ENCODE data around the gene SNAPC5. TPM values are rescaled to one million over a fixed set of nuclear protein-coding genes. Genes with fewer than 3 reads are reported as not detected.
"Not testable (repeated sequence)": the region's sequence is repeated elsewhere in the genome, so short reads cannot be mapped to it uniquely, and the experiment has no call there.

Gene SNAPC5
- total RNA-seq, 1 experiment from 2014 or later = 24.6 TPM

DNA sequence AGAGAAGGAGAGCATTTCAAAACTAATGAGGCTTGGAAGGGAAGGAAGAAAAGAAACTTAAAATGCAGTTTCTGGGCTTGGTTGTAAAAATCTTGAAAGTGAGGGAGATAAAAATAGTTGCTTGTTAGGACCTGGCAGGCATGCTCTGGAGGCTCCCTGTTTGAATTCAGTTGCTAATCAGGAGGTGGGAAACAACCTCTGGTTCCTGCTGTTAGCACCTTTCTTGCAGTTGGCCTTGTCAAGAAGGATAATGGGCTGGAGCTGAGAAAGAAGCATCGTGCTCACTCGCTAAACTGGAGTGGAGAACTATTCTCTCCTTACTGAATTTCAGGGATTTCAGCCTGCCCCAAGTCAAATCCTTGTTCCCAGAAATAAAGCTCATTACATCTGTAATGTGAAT is 23.4 kb downstream of the SNAPC5 start:
- H3K4me1 Mint-ChIP-seq (ENCODE audit: insufficient read depth, unreplicated experiment) = no peaks in the 10 kb centered on the region
- intact Hi-C loops (cut with micrococcal nuclease) = no loop called here
- ChIA-PET POLR2A (interaction anchor here (0.5 kb wide), 1 partner anchor 122 kb away, joined by 3 read pairs; no protein-coding TSS in a partner anchor), CTCF (interaction anchor here (0.7 to 1.6 kb wide), 3 partner anchors 14 to 87 kb away, joined by 3 to 5 read pairs (median 3); partner anchors contain the start of gene MAP2K1)
- no peak for DNase-seq (ENCODE audit: unreplicated experiment)
- H3K9me3 Mint-ChIP-seq (ENCODE audit: unreplicated experiment) = no peaks in the 10 kb centered on the region
- H3K27ac Mint-ChIP-seq (ENCODE audit: low read depth, unreplicated experiment) = no peak overlapping the region
- no TSS peak for BruUV-seq (replicated peaks)
- TF ChIP-seq, protein P1, sequence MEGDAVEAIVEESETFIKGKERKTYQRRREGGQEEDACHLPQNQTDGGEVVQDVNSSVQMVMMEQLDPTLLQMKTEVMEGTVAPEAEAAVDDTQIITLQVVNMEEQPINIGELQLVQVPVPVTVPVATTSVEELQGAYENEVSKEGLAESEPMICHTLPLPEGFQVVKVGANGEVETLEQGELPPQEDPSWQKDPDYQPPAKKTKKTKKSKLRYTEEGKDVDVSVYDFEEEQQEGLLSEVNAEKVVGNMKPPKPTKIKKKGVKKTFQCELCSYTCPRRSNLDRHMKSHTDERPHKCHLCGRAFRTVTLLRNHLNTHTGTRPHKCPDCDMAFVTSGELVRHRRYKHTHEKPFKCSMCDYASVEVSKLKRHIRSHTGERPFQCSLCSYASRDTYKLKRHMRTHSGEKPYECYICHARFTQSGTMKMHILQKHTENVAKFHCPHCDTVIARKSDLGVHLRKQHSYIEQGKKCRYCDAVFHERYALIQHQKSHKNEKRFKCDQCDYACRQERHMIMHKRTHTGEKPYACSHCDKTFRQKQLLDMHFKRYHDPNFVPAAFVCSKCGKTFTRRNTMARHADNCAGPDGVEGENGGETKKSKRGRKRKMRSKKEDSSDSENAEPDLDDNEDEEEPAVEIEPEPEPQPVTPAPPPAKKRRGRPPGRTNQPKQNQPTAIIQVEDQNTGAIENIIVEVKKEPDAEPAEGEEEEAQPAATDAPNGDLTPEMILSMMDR (IDR thresholded peaks at IDR 0.05; ENCODE audit: unreplicated experiment) = no peak
- no peaks in the 10 kb centered on the region for H3K27me3 Mint-ChIP-seq (ENCODE audit: insufficient read depth, unreplicated experiment)
- peaks cover 21% of the 10 kb centered on the region for H3K36me3 Mint-ChIP-seq (ENCODE audit: insufficient read depth, unreplicated experiment)
- no peak overlapping the region for H3K4me3 Mint-ChIP-seq (ENCODE audit: unreplicated experiment)

DNA sequence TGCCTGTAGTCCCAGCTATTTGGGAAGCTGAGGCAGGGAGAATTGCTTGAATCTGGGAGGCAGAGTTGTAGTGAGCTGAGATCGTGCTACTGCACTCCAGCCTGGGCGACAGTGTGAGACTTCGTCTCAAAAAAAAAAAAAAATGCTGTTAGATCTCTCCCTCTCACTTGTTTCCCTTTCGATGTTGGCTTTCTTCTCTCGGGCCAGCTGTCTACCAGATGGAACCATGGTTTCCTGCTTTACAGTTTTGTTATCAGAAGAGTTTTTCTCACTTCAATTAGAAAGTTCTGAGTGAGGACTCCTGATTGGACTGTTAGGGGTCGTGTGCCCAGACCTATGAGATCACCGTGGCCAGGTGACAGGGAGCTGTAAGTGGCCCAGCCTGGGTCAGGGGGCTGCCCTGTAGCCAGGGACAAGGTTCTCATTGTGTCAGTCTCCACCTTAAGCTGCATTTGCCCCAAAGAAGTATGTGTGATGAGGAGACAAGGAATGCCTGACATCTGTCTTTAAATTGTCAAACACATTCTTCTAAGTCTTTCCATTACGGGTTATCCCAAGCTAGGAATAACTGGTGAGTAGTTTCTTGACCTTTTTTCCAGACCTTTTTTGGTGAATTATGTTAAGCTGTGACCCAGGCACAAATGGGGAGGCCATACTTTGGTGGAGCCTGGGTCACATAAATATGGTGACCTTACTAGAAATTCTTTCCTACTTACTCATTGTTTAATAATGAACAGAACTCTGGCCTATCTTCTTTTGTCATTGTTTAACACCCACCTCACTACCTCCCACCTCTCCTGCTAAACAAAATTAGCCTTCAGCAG is 25.2 kb downstream of the SNAPC5 start:
- no peaks in the 10 kb centered on the region for H3K27me3 Mint-ChIP-seq (ENCODE audit: insufficient read depth, unreplicated experiment)
- TF ChIP-seq, protein P1 (IDR thresholded peaks at IDR 0.05; ENCODE audit: unreplicated experiment) = no peak
- DNase-seq (ENCODE audit: unreplicated experiment) = no peak
- peak overlapping the region; percentile 51 for H3K27ac Mint-ChIP-seq (ENCODE audit: low read depth, unreplicated experiment)
- ChIA-PET CTCF (interaction anchor here (1.1 to 2.3 kb wide), 2 partner anchors 26 to 85 kb away, joined by 5 to 17 read pairs; partner anchors contain the start of gene SNAPC5), POLR2A (interaction anchor here (0.8 to 1.7 kb wide), 2 partner anchors 13 to 33 kb away, joined by 4 to 7 read pairs; partner anchors contain the start of gene ZWILCH)
- intact Hi-C loops (cut with micrococcal nuclease) = no loop called here
- no peaks in the 10 kb centered on the region for H3K9me3 Mint-ChIP-seq (ENCODE audit: unreplicated experiment)
- no TSS peak for BruUV-seq (replicated peaks)
- no peaks in the 10 kb centered on the region for H3K4me1 Mint-ChIP-seq (ENCODE audit: insufficient read depth, unreplicated experiment)
- H3K36me3 Mint-ChIP-seq (ENCODE audit: insufficient read depth, unreplicated experiment) = peaks cover 24% of the 10 kb centered on the region
- H3K4me3 Mint-ChIP-seq (ENCODE audit: unreplicated experiment) = no peak overlapping the region

DNA sequence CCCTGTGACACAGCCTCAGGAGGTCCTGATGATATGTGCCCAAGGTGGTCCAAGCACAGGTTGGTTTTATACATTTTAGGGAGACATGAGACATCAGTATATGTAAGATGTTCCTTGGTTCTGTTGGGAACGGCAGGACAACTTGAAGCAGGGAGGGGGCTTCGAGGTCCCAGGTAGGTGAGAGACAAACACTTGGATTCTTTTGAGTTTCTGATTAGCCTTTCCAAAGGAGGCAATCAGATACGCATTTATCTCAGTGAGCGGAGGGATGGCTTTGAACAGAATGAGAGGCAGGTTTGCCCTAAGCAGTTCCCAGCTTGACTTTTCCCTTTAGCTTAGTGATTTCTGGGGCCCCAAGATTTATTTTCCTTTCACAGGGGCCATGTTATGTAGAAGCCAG is 26.7 kb downstream of the SNAPC5 start:
- DNase-seq (ENCODE audit: unreplicated experiment); H3K9me3 Mint-ChIP-seq (ENCODE audit: unreplicated experiment); H3K27ac Mint-ChIP-seq (ENCODE audit: low read depth, unreplicated experiment); intact Hi-C loops (cut with micrococcal nuclease); BruUV-seq (replicated peaks); H3K27me3 Mint-ChIP-seq (ENCODE audit: insufficient read depth, unreplicated experiment); H3K4me3 Mint-ChIP-seq (ENCODE audit: unreplicated experiment); H3K4me1 Mint-ChIP-seq (ENCODE audit: insufficient read depth, unreplicated experiment): not testable (repeated sequence)
- CTCF ChIA-PET = interaction anchor here (0.6 to 2.3 kb wide), 3 partner anchors 27 to 468 kb away, joined by 3 to 17 read pairs (median 5); partner anchors contain the start of gene SNAPC5
- peaks cover 24% of the 10 kb centered on the region for H3K36me3 Mint-ChIP-seq (ENCODE audit: insufficient read depth, unreplicated experiment)
- POLR2A ChIA-PET = interaction anchor here (1.3 to 1.7 kb wide), 2 partner anchors 34 to 84 kb away, joined by 3 to 4 read pairs; partner anchors contain the start of genes MAP2K1 and ZWILCH

GRCh38 chr15:66467162-66468040 is 30.2 kb downstream of the SNAPC5 start:
- intact Hi-C loops (cut with micrococcal nuclease); H3K27ac Mint-ChIP-seq (ENCODE audit: low read depth, unreplicated experiment); H3K4me3 Mint-ChIP-seq (ENCODE audit: unreplicated experiment); H3K27me3 Mint-ChIP-seq (ENCODE audit: insufficient read depth, unreplicated experiment); BruUV-seq (replicated peaks); H3K4me1 Mint-ChIP-seq (ENCODE audit: insufficient read depth, unreplicated experiment); DNase-seq (ENCODE audit: unreplicated experiment); H3K9me3 Mint-ChIP-seq (ENCODE audit: unreplicated experiment): not testable (repeated sequence)
- peaks cover 43% of the 10 kb centered on the region for H3K36me3 Mint-ChIP-seq (ENCODE audit: insufficient read depth, unreplicated experiment)
- POLR2A ChIA-PET = interaction anchor here (0.8 to 2.0 kb wide), 3 partner anchors 13 to 323 kb away, joined by 3 to 5 read pairs (median 4); no protein-coding TSS in a partner anchor
- CTCF ChIA-PET = interaction anchor here (0.8 to 1.6 kb wide), 2 partner anchors 30 to 81 kb away, joined by 3 to 5 read pairs; partner anchors contain the start of genes MAP2K1 and SNAPC5

- BruUV-seq (replicated peaks); DNase-seq (ENCODE audit: unreplicated experiment); CTCF ChIA-PET; H3K27ac Mint-ChIP-seq (ENCODE audit: low read depth, unreplicated experiment); POLR2A ChIA-PET; H3K9me3 Mint-ChIP-seq (ENCODE audit: unreplicated experiment); intact Hi-C loops (cut with micrococcal nuclease); H3K27me3 Mint-ChIP-seq (ENCODE audit: insufficient read depth, unreplicated experiment); H3K4me3 Mint-ChIP-seq (ENCODE audit: unreplicated experiment): not testable (repeated sequence)
- Mint-ChIP-seq H3K36me3 (ENCODE audit: insufficient read depth, unreplicated experiment) (peaks cover 47% of the 10 kb centered on the region), H3K4me1 (ENCODE audit: insufficient read depth, unreplicated experiment) (peaks cover 17% of the 10 kb centered on the region)
Measured at GRCh38 chr15:66465294-66465693, 32.3 kb downstream of the SNAPC5 start.

Measured in MCF 10A (cell line).